Cardiac muscle cell (in vitro differentiated cells and primary cell): ENCODE data around the gene IPO9. TPM values are rescaled to one million over a fixed set of nuclear protein-coding genes. Genes with fewer than 3 reads are reported as not detected.

ENCODE experiments used
- DNase-seq, 2 donors: peaks; one replicate each; pipeline versions ENCODE4 v3.0.0 to v3.0.0-alpha.2; 2010 to 2017; ENCODE audit warnings: low read depth in 1 of 2, low spot score in 1 of 2
- H3K27ac ChIP-seq: fragments of 200-600 bp; sonication (generic); 2 replicates; pipeline ENCODE4 v1.5.1; 2016
- H3K27me3 ChIP-seq: fragments of 200-600 bp; sonication (generic); 2 replicates; pipeline ENCODE4 v1.6.0; 2016; ENCODE audit warnings: control low read depth
- H3K36me3 ChIP-seq: fragments of 200-600 bp; sonication (generic); 2 replicates; pipeline ENCODE4 v1.5.1; 2016; ENCODE audit warnings: control low read depth
- H3K4me1 ChIP-seq: fragments of 200-600 bp; sonication (generic); 2 replicates; pipeline ENCODE4 v1.8.1; 2017; ENCODE audit warnings: low read depth, mild to moderate bottlenecking, mixed run types
- H3K4me3 ChIP-seq: fragments of 200-600 bp; sonication (generic); 2 replicates; pipeline ENCODE4 v1.5.1; 2016; ENCODE audit warnings: mild to moderate bottlenecking
- H3K9me3 ChIP-seq: fragments of 200-600 bp; sonication (generic); 2 replicates; pipeline ENCODE4 v1.5.1; 2017; ENCODE audit warnings: low read depth, mild to moderate bottlenecking, control low read depth
- CTCF ChIP-seq: IDR thresholded peaks from 2 replicates; pipeline ENCODE4 v1.5.1; 2012; ENCODE audit warnings: low read depth, mild to moderate bottlenecking, low read length
- polyA plus RNA-seq: library from polyadenylated mRNA; unstranded; fragments of >200 nt; fragmentation: Nextera tagmentation; extraction: Ambion mirVana; gene quantifications from 2 replicates; pipeline ENCODE4 v1.2.1, GENCODE V29; 2016
- total RNA-seq: library from RNA; depleted of rRNA; stranded (reverse); fragments of >200 nt; gene quantifications from 2 replicates; pipeline ENCODE4 v1.2.3, GENCODE V29; 2016

The IPO9 gene
- total and polyA plus RNA-seq, 2 experiments from 2014 or later = 36.9 to 61.7 TPM

GRCh38 chr1:201886103-201886885 lies 57.3 kb downstream of the IPO9 start:
- H3K4me3 ChIP-seq = no peak overlapping the region
- H3K27ac ChIP-seq = no peak overlapping the region
- H3K9me3 ChIP-seq = no peaks in the 10 kb centered on the region
- DNase-seq = peak in 1 of 2 donors; percentile 7
- H3K36me3 ChIP-seq = no peaks in the 10 kb centered on the region
- no peaks in the 10 kb centered on the region for H3K27me3 ChIP-seq
- peaks cover 27% of the 10 kb centered on the region for H3K4me1 ChIP-seq
- TF ChIP-seq CTCF = no peak

GRCh38 chr1:201887116-201887866 lies 58.3 kb downstream of the IPO9 start:
- H3K4me3 ChIP-seq = no peak overlapping the region
- no peak for TF ChIP-seq CTCF
- DNase-seq = no peak
- no peaks in the 10 kb centered on the region for H3K9me3 ChIP-seq
- H3K36me3 ChIP-seq = no peaks in the 10 kb centered on the region
- peaks cover 23% of the 10 kb centered on the region for H3K4me1 ChIP-seq
- H3K27me3 ChIP-seq = no peaks in the 10 kb centered on the region
- H3K27ac ChIP-seq = no peak overlapping the region

- no peak for TF ChIP-seq CTCF
- H3K36me3 ChIP-seq = no peaks in the 10 kb centered on the region
- no peaks in the 10 kb centered on the region for H3K27me3 ChIP-seq
- no peak within 1 kb of the TSS for H3K27ac ChIP-seq
- peak; percentile 54 to 56 for DNase-seq
- H3K4me1 ChIP-seq = peaks cover 31% of the 10 kb centered on the region
- peak within 1 kb of the TSS; percentile 56 for H3K4me3 ChIP-seq
- H3K9me3 ChIP-seq = no peaks in the 10 kb centered on the region
Measured at GRCh38 chr1:201888282-201889089, 59.5 kb downstream of the IPO9 start, which contains the start of gene SHISA4. Gene SHISA4, plus strand, starts transcription at chr1:201888898. Its CDS starts 97 bp downstream, at chr1:201888995.

GRCh38 chr1:201889090-201889968 lies 60.4 kb downstream of the IPO9 start:
- H3K36me3 ChIP-seq = no peaks in the 10 kb centered on the region
- DNase-seq = no peak

More at GRCh38 chr1:201889090-201889968, 60.4 kb downstream of the IPO9 start:
- H3K4me3 ChIP-seq = peak overlapping the region; percentile 56
- no peaks in the 10 kb centered on the region for H3K27me3 ChIP-seq
- H3K9me3 ChIP-seq = no peaks in the 10 kb centered on the region
- TF ChIP-seq CTCF = no peak
- H3K4me1 ChIP-seq = peaks cover 27% of the 10 kb centered on the region
- no peak overlapping the region for H3K27ac ChIP-seq
